Keratinocyte (primary cell): ENCODE data around the gene MLH1. TPM values are rescaled to one million over a fixed set of nuclear protein-coding genes. Genes with fewer than 3 reads are reported as not detected.

Experiments used
- DNase-seq: peaks from one replicate; pipeline ENCODE4 v3.0.0-alpha.2; 2011; ENCODE audit warnings: low read depth, missing footprints, low spot score
- FAIRE-seq: peaks from 2 replicates; lab custom pipeline; 2011; peaks lifted over from hg19 to GRCh38; lab: Jason Lieb, UNC
- H2AFZ ChIP-seq: 2 replicates; pipeline ENCODE4 v1.6.0; 2012; ENCODE audit warnings: low read length, control low read depth, inconsistent platforms; ENCODE audit not compliant: control insufficient read depth
- H3K27ac ChIP-seq: 2 replicates; pipeline ENCODE4 v1.5.1; 2011; ENCODE audit warnings: low read length; ENCODE audit not compliant: control insufficient read depth, insufficient read depth
- H3K27me3 ChIP-seq: 3 replicates; pipeline ENCODE4 v1.6.0; 2011; ENCODE audit warnings: low read length; ENCODE audit not compliant: control insufficient read depth, insufficient read depth; ENCODE audit errors: extremely low read depth
- H3K36me3 ChIP-seq, 2 experiments: 2 replicates in 1 of 2; 3 replicates in 1 of 2; pipeline ENCODE4 v1.5.1; 2011; ENCODE audit warnings: low read length in 2 of 2, mild to moderate bottlenecking in 1 of 2; ENCODE audit not compliant: control insufficient read depth in 2 of 2, insufficient read depth in 2 of 2; ENCODE audit errors: extremely low read depth in 1 of 2
- H3K4me1 ChIP-seq: 3 replicates; pipeline ENCODE4 v1.5.1; 2011; ENCODE audit warnings: low read length; ENCODE audit not compliant: control insufficient read depth, insufficient read depth; ENCODE audit errors: extremely low read depth
- H3K4me2 ChIP-seq: 3 replicates; pipeline ENCODE4 v1.6.0; 2011; ENCODE audit warnings: low read depth, low read length; ENCODE audit not compliant: control insufficient read depth, insufficient read depth; ENCODE audit errors: extremely low read depth
- H3K4me3 ChIP-seq, 3 experiments: fragments of 200-600 bp in 1 of 3; sonication (generic) in 1 of 3; 2 replicates in 2 of 3; 3 replicates in 1 of 3; pipeline ENCODE4 v1.5.1; 2011 to 2016; ENCODE audit warnings: low read length in 3 of 3, mild to moderate bottlenecking in 3 of 3, control low read depth in 2 of 3, inconsistent platforms in 1 of 3, low read depth in 1 of 3, mixed read lengths in 1 of 3, mixed run types in 1 of 3, moderate library complexity in 1 of 3; ENCODE audit not compliant: control insufficient read depth in 2 of 3, insufficient read depth in 2 of 3; ENCODE audit errors: extremely low read depth in 1 of 3
- H3K79me2 ChIP-seq: 2 replicates; pipeline ENCODE4 v1.6.0; 2012; ENCODE audit warnings: low read length; ENCODE audit not compliant: control insufficient read depth, insufficient read depth
- H3K9ac ChIP-seq: 3 replicates; pipeline ENCODE4 v1.6.0; 2011; ENCODE audit warnings: low read length; ENCODE audit not compliant: control insufficient read depth, insufficient read depth; ENCODE audit errors: extremely low read depth
- H3K9me1 ChIP-seq: 3 replicates; pipeline ENCODE4 v1.6.0; 2011; ENCODE audit warnings: low read length; ENCODE audit not compliant: control insufficient read depth, insufficient read depth; ENCODE audit errors: extremely low read depth
- H3K9me3 ChIP-seq: 2 replicates; pipeline ENCODE4 v1.5.1; 2012; ENCODE audit warnings: low read depth, low read length; ENCODE audit not compliant: control insufficient read depth
- H4K20me1 ChIP-seq: 3 replicates; pipeline ENCODE4 v1.6.0; 2011; ENCODE audit warnings: low read length; ENCODE audit not compliant: control insufficient read depth, insufficient read depth; ENCODE audit errors: extremely low read depth
- EZH2 ChIP-seq: IDR thresholded peaks from one replicate; pipeline ENCODE4 v1.6.1; 2012; ENCODE audit warnings: inconsistent platforms, mild to moderate bottlenecking, low read length, moderate library complexity
- dilution Hi-C: fragments of 300-500 bp; cut with MboI; formaldehyde crosslinking; loops from one replicate; pipeline ENCODE4 v1.7.0; 2020; ENCODE audit warnings: low sequenced_read_pairs; ENCODE audit not compliant: extremely low pct_ligation_motif_present
- polyA plus RNA-seq, 5 experiments: library from polyadenylated mRNA; depleted of rRNA in 3 of 5; stranded (reverse) in 3 of 5; stranded (forward) in 1 of 5; unstranded in 1 of 5; fragments of >200 nt; gene quantifications; 1 replicate in 1 of 5; 2 replicates in 3 of 5; 3 replicates in 1 of 5; pipeline versions ENCODE4 v1.2.1 to v1.2.3, GENCODE V29; 2011 to 2012; ENCODE audit warnings: missing spikeins in 2 of 5, low read depth in 1 of 5, low replicate concordance in 1 of 5
- TF ChIP-seq, protein P1 (sequence below), 3 experiments: IDR thresholded peaks in 1 of 3; conservative IDR thresholded peaks in 1 of 3; optimal IDR thresholded peaks in 1 of 3; 2 replicates in 2 of 3; 3 replicates in 1 of 3; pipeline versions ENCODE3 to v1.5.1; 2011; ENCODE audit warnings: low read length in 3 of 3, mild to moderate bottlenecking in 3 of 3, moderate library complexity in 2 of 3, control low read depth in 1 of 3, inconsistent platforms in 1 of 3; ENCODE audit not compliant: insufficient read depth in 2 of 3; ENCODE audit errors: extremely low read depth in 1 of 3

The MLH1 gene
- polyA plus RNA-seq, 1 donor (not counting 4 experiments of a cell fraction or from before 2014, with no cell fraction given), result 44.7 TPM

- Histone ChIP-seq H3K9me3 (no peaks in the 10 kb centered on the region), H2AFZ (no peak overlapping the region), H3K9me1 (no peaks in the 10 kb centered on the region), H3K9ac (no peak overlapping the region), H3K36me3 (no peaks in the 10 kb centered on the region), H3K4me3 (no peak overlapping the region), H3K27me3 (no peaks in the 10 kb centered on the region), H3K27ac (no peak overlapping the region), H3K4me1 (peaks cover 13% of the 10 kb centered on the region), H3K79me2 (no peaks in the 10 kb centered on the region), H3K4me2 (no peak overlapping the region), H4K20me1 (no peaks in the 10 kb centered on the region)
- dilution Hi-C loops, result no loop called here
- TF ChIP-seq EZH2, result no peak
- TF ChIP-seq, protein P1, sequence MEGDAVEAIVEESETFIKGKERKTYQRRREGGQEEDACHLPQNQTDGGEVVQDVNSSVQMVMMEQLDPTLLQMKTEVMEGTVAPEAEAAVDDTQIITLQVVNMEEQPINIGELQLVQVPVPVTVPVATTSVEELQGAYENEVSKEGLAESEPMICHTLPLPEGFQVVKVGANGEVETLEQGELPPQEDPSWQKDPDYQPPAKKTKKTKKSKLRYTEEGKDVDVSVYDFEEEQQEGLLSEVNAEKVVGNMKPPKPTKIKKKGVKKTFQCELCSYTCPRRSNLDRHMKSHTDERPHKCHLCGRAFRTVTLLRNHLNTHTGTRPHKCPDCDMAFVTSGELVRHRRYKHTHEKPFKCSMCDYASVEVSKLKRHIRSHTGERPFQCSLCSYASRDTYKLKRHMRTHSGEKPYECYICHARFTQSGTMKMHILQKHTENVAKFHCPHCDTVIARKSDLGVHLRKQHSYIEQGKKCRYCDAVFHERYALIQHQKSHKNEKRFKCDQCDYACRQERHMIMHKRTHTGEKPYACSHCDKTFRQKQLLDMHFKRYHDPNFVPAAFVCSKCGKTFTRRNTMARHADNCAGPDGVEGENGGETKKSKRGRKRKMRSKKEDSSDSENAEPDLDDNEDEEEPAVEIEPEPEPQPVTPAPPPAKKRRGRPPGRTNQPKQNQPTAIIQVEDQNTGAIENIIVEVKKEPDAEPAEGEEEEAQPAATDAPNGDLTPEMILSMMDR (optimal IDR thresholded peaks at IDR 0.05 in 1 of 3, IDR thresholded peaks at IDR 0.05 in 1 of 3, conservative IDR thresholded peaks at IDR 0.05 in 1 of 3; ENCODE audit: extremely low read depth in 1 of 3, insufficient read depth in 2 of 3, low read length in 3 of 3), result no peak
- FAIRE-seq, result no peak
- no peak for DNase-seq
These were observed 20.2 kb upstream of the MLH1 start for GRCh38 chr3:36973139-36973538.

DNA sequence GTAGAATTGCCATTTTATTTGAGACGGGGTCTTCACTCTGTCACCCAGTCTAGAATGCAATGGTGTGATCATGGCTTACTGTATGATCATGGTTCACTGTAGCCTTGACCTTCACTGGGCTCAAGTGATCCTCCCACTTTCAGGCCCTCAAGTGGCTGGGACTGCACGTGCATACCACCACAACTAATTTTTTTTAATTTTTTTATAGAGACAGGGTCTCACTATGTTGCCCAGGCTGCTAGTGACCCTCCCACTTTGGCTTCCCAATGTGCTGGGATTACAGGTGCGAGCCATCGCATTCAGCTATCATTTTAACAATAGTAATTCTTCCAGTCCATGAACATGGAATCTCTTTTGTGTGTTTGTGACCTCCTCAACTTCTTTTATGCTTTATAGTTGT lies 12.3 kb upstream of the MLH1 start:
- H3K4me2 ChIP-seq, result no peak overlapping the region
- no peaks in the 10 kb centered on the region for H3K9me3 ChIP-seq
- H3K27ac ChIP-seq, result no peak overlapping the region
- H3K27me3 ChIP-seq, result no peaks in the 10 kb centered on the region
- H2AFZ ChIP-seq, result no peak overlapping the region
- dilution Hi-C loops, result no loop called here
- FAIRE-seq, result no peak
- peaks cover 3 to 6% of the 10 kb centered on the region in 2 experiments for H3K36me3 ChIP-seq
- no peaks in the 10 kb centered on the region for H3K79me2 ChIP-seq
- no peaks in the 10 kb centered on the region for H3K4me1 ChIP-seq
- no peak for DNase-seq
- no peak overlapping the region for H3K4me3 ChIP-seq
- H3K9me1 ChIP-seq, result no peaks in the 10 kb centered on the region
- TF ChIP-seq, protein P1 (optimal IDR thresholded peaks at IDR 0.05 in 1 of 3, IDR thresholded peaks at IDR 0.05 in 1 of 3, conservative IDR thresholded peaks at IDR 0.05 in 1 of 3; ENCODE audit: extremely low read depth in 1 of 3, insufficient read depth in 2 of 3, low read length in 3 of 3), result no peak
- TF ChIP-seq EZH2, result no peak
- H4K20me1 ChIP-seq, result no peaks in the 10 kb centered on the region
- no peak overlapping the region for H3K9ac ChIP-seq
